ENCODE results near the gene EIF2AK3.
"Not testable (repeated sequence)": the region's sequence is repeated elsewhere in the genome, so short reads cannot be mapped to it uniquely, and the experiment has no call there.

Gene EIF2AK3

GRCh38 chr2:88636026-88636425 is 8.8 kb upstream of the EIF2AK3 start:
- DNase-seq (ENCODE audit: low read depth in 2 of 2), result no peak

GRCh38 chr2:88632569-88632968 is 5.3 kb upstream of the EIF2AK3 start:
- no peak for DNase-seq (ENCODE audit: low read depth in 2 of 2)

GRCh38 chr2:88628571-88628939 is 1.3 kb upstream of the EIF2AK3 start:
- DNase-seq (ENCODE audit: low read depth in 2 of 2), result no peak

- DNase-seq (ENCODE audit: low read depth in 2 of 2), result peak; percentile 72 to 80
These were observed 749 bp upstream of the EIF2AK3 start for GRCh38 chr2:88627856-88628570.

GRCh38 chr2:88626171-88627054 is 851 bp downstream of the EIF2AK3 start:
- peak; percentile 20 to 25 for DNase-seq (ENCODE audit: low read depth in 2 of 2)

- DNase-seq (ENCODE audit: low read depth in 2 of 2), result no peak
These were observed 2.8 kb downstream of the EIF2AK3 start for GRCh38 chr2:88624477-88624876.

GRCh38 chr2:88623831-88624465 is 3.3 kb downstream of the EIF2AK3 start:
- not testable (repeated sequence) for DNase-seq (ENCODE audit: low read depth in 2 of 2)

- no peak for DNase-seq (ENCODE audit: low read depth in 2 of 2)
These were observed 5.0 kb downstream of the EIF2AK3 start for GRCh38 chr2:88622307-88622706.

- DNase-seq (ENCODE audit: low read depth in 2 of 2), result no peak
These were observed 5.8 kb downstream of the EIF2AK3 start for GRCh38 chr2:88621432-88621831.

- no peak for DNase-seq (ENCODE audit: low read depth in 2 of 2)
These were observed 7.2 kb downstream of the EIF2AK3 start for GRCh38 chr2:88620015-88620414.

- DNase-seq (ENCODE audit: low read depth in 2 of 2), result no peak
These were observed 11.4 kb downstream of the EIF2AK3 start for GRCh38 chr2:88615822-88616221.

- DNase-seq (ENCODE audit: low read depth in 2 of 2), result no peak
These were observed 12.6 kb downstream of the EIF2AK3 start for GRCh38 chr2:88614497-88615157.

GRCh38 chr2:88613921-88614320 is 13.3 kb downstream of the EIF2AK3 start:
- DNase-seq (ENCODE audit: low read depth in 2 of 2), result no peak

GRCh38 chr2:88608184-88608583 is 19.1 kb downstream of the EIF2AK3 start:
- DNase-seq (ENCODE audit: low read depth in 2 of 2), result no peak

GRCh38 chr2:88607416-88607815 is 19.8 kb downstream of the EIF2AK3 start:
- DNase-seq (ENCODE audit: low read depth in 2 of 2), result no peak

GRCh38 chr2:88606371-88607030 is 20.8 kb downstream of the EIF2AK3 start:
- DNase-seq (ENCODE audit: low read depth in 2 of 2), result no peak

GRCh38 chr2:88603146-88603545 is 24.1 kb downstream of the EIF2AK3 start:
- no peak for DNase-seq (ENCODE audit: low read depth in 2 of 2)

GRCh38 chr2:88602022-88602421 is 25.2 kb downstream of the EIF2AK3 start:
- no peak for DNase-seq (ENCODE audit: low read depth in 2 of 2)

GRCh38 chr2:88601286-88601685 is 26.0 kb downstream of the EIF2AK3 start:
- DNase-seq (ENCODE audit: low read depth in 2 of 2), result no peak

GRCh38 chr2:88600038-88600465 is 27.2 kb downstream of the EIF2AK3 start:
- peak; percentile 4 to 34 for DNase-seq (ENCODE audit: low read depth in 2 of 2)

GRCh38 chr2:88599527-88599926 is 27.7 kb downstream of the EIF2AK3 start:
- no peak for DNase-seq (ENCODE audit: low read depth in 2 of 2)
